A549 (cell line): Measurements from ENCODE around the gene MBD3.

ENCODE experiments used
- EP300 ChIP-seq, 2 experiments: fragments of >200 bp; sonication (Bioruptor Twin); formaldehyde crosslinking; IDR thresholded peaks; 2 replicates in 1 of 2; 3 replicates in 1 of 2; pipeline ENCODE4 v1.6.1; 2016 to 2017
- FOSL2 ChIP-seq, 2 experiments: fragments of 450-650 bp in 1 of 2; fragments of >200 bp in 1 of 2; sonication (Bioruptor Twin) in 1 of 2; formaldehyde crosslinking; IDR thresholded peaks; 2 replicates each; pipeline versions ENCODE4 v1.5.0 to v1.6.1; 2016 to 2020; ENCODE audit warnings: mild to moderate bottlenecking in 1 of 2, moderate library complexity in 1 of 2
- HOXA7 ChIP-seq: fragments of 250-450 bp; sonication (Bioruptor Pico); IDR thresholded peaks from 2 replicates; pipeline ENCODE4 v1.5.0; 2020; ENCODE audit warnings: mild to moderate bottlenecking, moderate library complexity
- JUNB ChIP-seq: fragments of >200 bp; sonication (Bioruptor Twin); formaldehyde crosslinking; IDR thresholded peaks from 2 replicates; pipeline ENCODE4 v1.6.1; 2016
- MYC ChIP-seq: IDR thresholded peaks from 2 replicates; pipeline ENCODE4 v1.6.1; 2012; ENCODE audit warnings: mild to moderate bottlenecking, inconsistent platforms, low read length, improper control_type of control experiment, borderline replicate concordance
- TF ChIP-seq, protein P1 (sequence below): fragments of >200 bp; sonication (Bioruptor Twin); formaldehyde crosslinking; IDR thresholded peaks from 3 replicates; pipeline ENCODE4 v1.5.1; 2016
- TF ChIP-seq, protein P2 (sequence below): IDR thresholded peaks from 2 replicates; pipeline ENCODE4 v1.6.1; 2012
- TF ChIP-seq, protein P3 (sequence below): fragments of 450-650 bp; IDR thresholded peaks from 2 replicates; pipeline ENCODE4 v1.6.1; 2014; ENCODE audit warnings: antibody characterized with exemption

DNA sequence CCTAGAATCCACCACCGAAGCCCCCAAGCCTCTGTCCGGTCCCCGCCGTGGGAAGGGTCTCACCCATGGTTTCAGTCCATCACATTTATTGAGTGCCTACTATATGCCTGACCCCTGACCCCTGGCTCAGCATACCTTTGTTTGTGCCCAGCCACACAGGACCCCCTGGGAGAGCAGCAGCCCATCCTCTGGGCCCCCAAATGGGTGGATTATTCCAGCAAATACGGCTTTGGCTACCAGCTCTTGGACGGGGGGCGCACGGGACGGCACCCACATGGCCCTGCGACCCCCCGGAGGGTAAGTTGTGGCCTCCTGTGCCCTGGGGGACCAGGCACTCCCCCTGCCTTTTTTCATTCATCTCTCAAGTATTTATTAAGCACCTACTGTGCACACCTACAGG lies 61.1 kb downstream of the MBD3 start:
- TF ChIP-seq, protein P1, sequence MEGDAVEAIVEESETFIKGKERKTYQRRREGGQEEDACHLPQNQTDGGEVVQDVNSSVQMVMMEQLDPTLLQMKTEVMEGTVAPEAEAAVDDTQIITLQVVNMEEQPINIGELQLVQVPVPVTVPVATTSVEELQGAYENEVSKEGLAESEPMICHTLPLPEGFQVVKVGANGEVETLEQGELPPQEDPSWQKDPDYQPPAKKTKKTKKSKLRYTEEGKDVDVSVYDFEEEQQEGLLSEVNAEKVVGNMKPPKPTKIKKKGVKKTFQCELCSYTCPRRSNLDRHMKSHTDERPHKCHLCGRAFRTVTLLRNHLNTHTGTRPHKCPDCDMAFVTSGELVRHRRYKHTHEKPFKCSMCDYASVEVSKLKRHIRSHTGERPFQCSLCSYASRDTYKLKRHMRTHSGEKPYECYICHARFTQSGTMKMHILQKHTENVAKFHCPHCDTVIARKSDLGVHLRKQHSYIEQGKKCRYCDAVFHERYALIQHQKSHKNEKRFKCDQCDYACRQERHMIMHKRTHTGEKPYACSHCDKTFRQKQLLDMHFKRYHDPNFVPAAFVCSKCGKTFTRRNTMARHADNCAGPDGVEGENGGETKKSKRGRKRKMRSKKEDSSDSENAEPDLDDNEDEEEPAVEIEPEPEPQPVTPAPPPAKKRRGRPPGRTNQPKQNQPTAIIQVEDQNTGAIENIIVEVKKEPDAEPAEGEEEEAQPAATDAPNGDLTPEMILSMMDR, result no peak
- TF ChIP-seq, protein P2, sequence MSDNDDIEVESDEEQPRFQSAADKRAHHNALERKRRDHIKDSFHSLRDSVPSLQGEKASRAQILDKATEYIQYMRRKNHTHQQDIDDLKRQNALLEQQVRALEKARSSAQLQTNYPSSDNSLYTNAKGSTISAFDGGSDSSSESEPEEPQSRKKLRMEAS, result no peak
- no peak for TF ChIP-seq EP300 (IDR thresholded peaks at IDR 0.05)
- no peak for TF ChIP-seq FOSL2 (IDR thresholded peaks at IDR 0.05)
- no peak for TF ChIP-seq FOSL2 (CRISPR knock-in tag; IDR thresholded peaks at IDR 0.05)
- TF ChIP-seq, protein P3, sequence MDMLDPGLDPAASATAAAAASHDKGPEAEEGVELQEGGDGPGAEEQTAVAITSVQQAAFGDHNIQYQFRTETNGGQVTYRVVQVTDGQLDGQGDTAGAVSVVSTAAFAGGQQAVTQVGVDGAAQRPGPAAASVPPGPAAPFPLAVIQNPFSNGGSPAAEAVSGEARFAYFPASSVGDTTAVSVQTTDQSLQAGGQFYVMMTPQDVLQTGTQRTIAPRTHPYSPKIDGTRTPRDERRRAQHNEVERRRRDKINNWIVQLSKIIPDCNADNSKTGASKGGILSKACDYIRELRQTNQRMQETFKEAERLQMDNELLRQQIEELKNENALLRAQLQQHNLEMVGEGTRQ, result no peak
- TF ChIP-seq MYC, result no peak
- no peak for TF ChIP-seq JUNB
- TF ChIP-seq HOXA7 (CRISPR knock-in tag), result no peak
